HepG2 (cell line): ENCODE measurements around the gene ATXN2. TPM values are rescaled to one million over a fixed set of nuclear protein-coding genes. Genes with fewer than 3 reads are reported as not detected.

Experiments
- AGO2 ChIP-seq: fragments of 200-400 bp; formaldehyde crosslinking; optimal IDR thresholded peaks from 2 replicates; pipeline ENCODE3; 2017; ENCODE audit warnings: mild to moderate bottlenecking, low read depth, low read length, moderate library complexity
- ATM ChIP-seq: fragments of 450-650 bp; IDR thresholded peaks from 2 replicates; pipeline ENCODE4 v1.7.1; 2017; ENCODE audit warnings: mild to moderate bottlenecking, borderline replicate concordance
- POLR2G ChIP-seq: fragments of 200-400 bp; formaldehyde crosslinking; IDR thresholded peaks from 2 replicates; pipeline ENCODE4 v1.6.1; 2018; ENCODE audit warnings: mild to moderate bottlenecking, low read depth, low read length, moderate library complexity
- polyA plus RNA-seq, 8 experiments: library from polyadenylated mRNA; depleted of rRNA in 3 of 8; stranded (reverse) in 7 of 8; unstranded in 1 of 8; fragments of >200 nt; fragmentation: Illumina TruSeq in 4 of 8; extraction: Trizol in 4 of 8; gene quantifications; 2 replicates each; pipeline versions ENCODE4 v1.2.1 to v1.2.3, GENCODE V29; 2011 to 2016; ENCODE audit warnings: low read depth in 4 of 8, missing spikeins in 1 of 8, mixed read lengths in 1 of 8; ENCODE audit not compliant: insufficient read depth in 1 of 8
- total RNA-seq, 5 experiments: library from RNA; depleted of rRNA; stranded (reverse); fragments of >200 nt; fragmentation: Illumina TruSeq; extraction: Trizol; gene quantifications; 2 replicates each; pipeline ENCODE4 v1.2.3, GENCODE V29; 2016; ENCODE audit warnings: low read depth in 1 of 5
- TF ChIP-seq, protein P1 (sequence below): sonication (generic); formaldehyde crosslinking; IDR thresholded peaks from 2 replicates; pipeline ENCODE4 v1.4.0; 2020; ENCODE audit warnings: mild to moderate bottlenecking, missing genetic modification reagents, borderline replicate concordance
- TF ChIP-seq, protein P2 (sequence below): sonication (generic); formaldehyde crosslinking; IDR thresholded peaks from 2 replicates; pipeline ENCODE4 v1.5.1; 2020; ENCODE audit warnings: mild to moderate bottlenecking, missing genetic modification reagents, moderate library complexity
- TF ChIP-seq, protein P3 (sequence below): sonication (generic); formaldehyde crosslinking; IDR thresholded peaks from 2 replicates; pipeline ENCODE4 v1.8.0; 2022; ENCODE audit warnings: missing genetic modification reagents, mild to moderate bottlenecking, borderline replicate concordance

ATXN2 gene
- total and polyA plus RNA-seq, 2 of the 13 experiments (the other 11 are each of a cell fraction or from before 2014, with no cell fraction given): 18.1 to 27.1 TPM

DNA sequence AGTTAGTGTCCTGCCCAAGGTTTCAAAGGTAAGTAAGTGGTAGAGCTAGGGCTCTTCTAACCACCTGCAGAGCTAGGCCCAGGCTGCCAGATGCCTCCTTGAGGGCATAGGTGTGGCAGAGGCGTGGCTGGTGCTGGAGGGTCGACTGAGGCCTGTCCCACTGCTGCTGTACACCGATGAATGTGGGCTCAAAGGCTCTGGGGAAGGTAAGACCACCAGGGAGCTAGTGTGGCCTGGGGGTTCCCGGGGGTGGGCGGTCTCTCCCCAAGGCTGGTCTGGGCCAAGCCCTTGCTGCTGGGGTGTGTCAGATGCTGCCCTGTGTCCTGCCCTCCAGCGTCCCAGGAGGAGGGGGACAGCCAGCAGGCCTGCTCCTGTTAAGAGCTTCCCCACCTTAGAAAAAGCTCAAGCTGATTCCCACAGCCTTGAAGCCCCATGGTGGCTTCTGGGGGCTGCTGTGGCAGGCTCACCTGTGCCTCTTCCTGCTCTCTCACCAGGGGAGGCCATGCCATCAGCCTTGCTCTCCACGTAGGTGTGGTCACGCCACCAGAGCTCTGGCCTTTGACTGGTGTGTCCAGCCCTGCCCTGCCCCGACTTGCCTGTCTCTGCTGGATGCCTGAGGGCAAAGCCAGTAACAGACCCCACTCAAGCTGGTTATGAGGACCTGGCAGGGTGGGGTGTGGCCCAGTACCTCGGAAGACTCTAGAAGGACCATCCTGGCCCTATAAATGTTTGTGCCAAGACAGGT is 156.6 kb downstream of the ATXN2 start (continued):
- TF ChIP-seq, protein P1, sequence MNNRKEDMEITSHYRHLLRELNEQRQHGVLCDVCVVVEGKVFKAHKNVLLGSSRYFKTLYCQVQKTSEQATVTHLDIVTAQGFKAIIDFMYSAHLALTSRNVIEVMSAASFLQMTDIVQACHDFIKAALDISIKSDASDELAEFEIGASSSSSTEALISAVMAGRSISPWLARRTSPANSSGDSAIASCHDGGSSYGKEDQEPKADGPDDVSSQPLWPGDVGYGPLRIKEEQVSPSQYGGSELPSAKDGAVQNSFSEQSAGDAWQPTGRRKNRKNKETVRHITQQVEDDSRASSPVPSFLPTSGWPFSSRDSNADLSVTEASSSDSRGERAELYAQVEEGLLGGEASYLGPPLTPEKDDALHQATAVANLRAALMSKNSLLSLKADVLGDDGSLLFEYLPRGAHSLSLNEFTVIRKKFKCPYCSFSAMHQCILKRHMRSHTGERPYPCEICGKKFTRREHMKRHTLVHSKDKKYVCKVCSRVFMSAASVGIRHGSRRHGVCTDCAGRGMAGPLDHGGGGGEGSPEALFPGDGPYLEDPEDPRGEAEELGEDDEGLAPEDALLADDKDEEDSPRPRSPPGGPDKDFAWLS (CRISPR knock-in tag): no peak
- no peak for TF ChIP-seq ATM
- TF ChIP-seq, protein P2, sequence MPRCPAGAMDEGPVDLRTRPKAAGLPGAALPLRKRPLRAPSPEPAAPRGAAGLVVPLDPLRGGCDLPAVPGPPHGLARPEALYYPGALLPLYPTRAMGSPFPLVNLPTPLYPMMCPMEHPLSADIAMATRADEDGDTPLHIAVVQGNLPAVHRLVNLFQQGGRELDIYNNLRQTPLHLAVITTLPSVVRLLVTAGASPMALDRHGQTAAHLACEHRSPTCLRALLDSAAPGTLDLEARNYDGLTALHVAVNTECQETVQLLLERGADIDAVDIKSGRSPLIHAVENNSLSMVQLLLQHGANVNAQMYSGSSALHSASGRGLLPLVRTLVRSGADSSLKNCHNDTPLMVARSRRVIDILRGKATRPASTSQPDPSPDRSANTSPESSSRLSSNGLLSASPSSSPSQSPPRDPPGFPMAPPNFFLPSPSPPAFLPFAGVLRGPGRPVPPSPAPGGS (CRISPR knock-in tag): no peak
- peak; percentile 33 for TF ChIP-seq POLR2G
- TF ChIP-seq, protein P3, sequence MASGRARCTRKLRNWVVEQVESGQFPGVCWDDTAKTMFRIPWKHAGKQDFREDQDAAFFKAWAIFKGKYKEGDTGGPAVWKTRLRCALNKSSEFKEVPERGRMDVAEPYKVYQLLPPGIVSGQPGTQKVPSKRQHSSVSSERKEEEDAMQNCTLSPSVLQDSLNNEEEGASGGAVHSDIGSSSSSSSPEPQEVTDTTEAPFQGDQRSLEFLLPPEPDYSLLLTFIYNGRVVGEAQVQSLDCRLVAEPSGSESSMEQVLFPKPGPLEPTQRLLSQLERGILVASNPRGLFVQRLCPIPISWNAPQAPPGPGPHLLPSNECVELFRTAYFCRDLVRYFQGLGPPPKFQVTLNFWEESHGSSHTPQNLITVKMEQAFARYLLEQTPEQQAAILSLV (CRISPR knock-in tag): no peak
- TF ChIP-seq AGO2: peak; percentile 76
